GM18909 (cell line): ENCODE data around the gene MACROD2.
A peak's percentile ranks its signal among the peaks of the same experiment; 100 is the strongest.
"Not testable (repeated sequence)": the region's sequence is repeated elsewhere in the genome, so short reads cannot be mapped to it uniquely, and the experiment has no call there.

Source experiments
- ATAC-seq: cut with Tn5 transposase; IDR thresholded peaks from one replicate; pipeline ENCODE4 v1.9.1; 2021; ENCODE audit warnings: mild to moderate bottlenecking; ENCODE audit not compliant: unreplicated experiment, poor library complexity

The MACROD2 gene

GRCh38 chr20:14178528-14178927 lies 183.2 kb downstream of the MACROD2 start:
- no peak for ATAC-seq

GRCh38 chr20:14178952-14179351 lies 183.6 kb downstream of the MACROD2 start:
- no peak for ATAC-seq

- no peak for ATAC-seq
These were observed 194.6 kb downstream of the MACROD2 start for GRCh38 chr20:14189794-14190402.

GRCh38 chr20:14191559-14191958 lies 196.2 kb downstream of the MACROD2 start:
- ATAC-seq, result no peak

GRCh38 chr20:14193443-14193842 lies 198.1 kb downstream of the MACROD2 start:
- ATAC-seq, result no peak

GRCh38 chr20:14193885-14194284 lies 198.6 kb downstream of the MACROD2 start:
- no peak for ATAC-seq

GRCh38 chr20:14197097-14197496 lies 201.8 kb downstream of the MACROD2 start:
- ATAC-seq, result no peak

DNA sequence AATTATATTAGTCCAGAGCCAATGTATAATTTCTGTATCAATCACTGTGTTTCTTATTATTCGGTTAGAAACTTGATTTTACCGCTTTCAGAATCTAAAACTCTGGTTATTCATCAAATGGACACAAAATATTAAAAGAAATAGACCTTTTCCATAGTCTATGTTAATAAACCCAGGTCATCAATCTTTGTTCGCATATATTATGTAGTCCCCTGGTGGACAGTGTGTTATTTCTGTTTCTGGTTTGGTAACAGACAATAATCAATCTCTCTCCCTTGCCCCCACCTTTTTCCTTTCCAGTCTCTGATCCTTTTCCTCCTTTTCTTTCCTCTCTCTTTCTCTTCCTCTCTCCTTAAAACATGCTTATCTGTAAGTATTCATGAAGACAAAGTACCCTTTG lies 203.1 kb downstream of the MACROD2 start:
- no peak for ATAC-seq

- no peak for ATAC-seq
These were observed 203.8 kb downstream of the MACROD2 start for GRCh38 chr20:14199111-14199510.

DNA sequence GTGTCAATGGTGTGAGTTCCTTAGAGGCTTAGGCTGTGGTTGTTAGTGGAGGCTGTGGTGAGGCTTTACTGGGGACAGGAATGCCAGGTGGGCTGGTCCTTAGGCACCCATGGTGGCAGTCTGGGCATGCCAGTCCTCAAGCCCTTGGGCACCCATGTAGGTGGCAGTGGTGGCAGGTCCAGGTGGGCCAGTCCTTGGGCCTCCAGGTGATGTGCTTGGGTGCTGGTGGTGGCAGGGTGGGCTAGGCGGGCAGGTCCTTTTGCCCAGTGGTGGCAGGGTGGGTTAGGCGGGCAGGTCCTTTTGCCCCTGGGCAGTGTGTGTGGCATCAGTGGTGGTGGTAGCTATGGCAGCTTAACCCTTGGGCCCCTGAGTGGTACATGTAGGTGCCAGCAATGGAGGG lies 208.3 kb downstream of the MACROD2 start:
- ATAC-seq, result no peak

GRCh38 chr20:14207591-14207990 lies 212.3 kb downstream of the MACROD2 start:
- no peak for ATAC-seq

DNA sequence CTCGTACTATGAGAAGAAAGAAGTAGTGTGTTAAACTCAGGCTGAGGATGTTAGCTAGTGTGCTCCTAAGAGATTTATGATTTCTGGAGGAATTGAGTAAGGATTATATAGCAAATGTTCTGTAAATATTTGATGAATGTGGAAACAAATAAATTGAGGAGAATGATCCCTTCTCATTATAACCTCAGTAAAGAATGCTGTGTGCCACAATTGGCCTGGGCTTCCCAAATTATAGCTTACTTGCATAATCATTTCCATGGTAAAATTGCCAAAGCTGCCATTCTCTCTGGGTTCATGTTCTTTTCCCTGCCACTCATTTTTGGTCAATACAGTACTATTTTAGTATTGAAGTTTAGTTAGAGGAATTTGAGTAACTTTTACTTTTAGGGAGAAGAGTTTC lies 213.6 kb downstream of the MACROD2 start:
- no peak for ATAC-seq

- no peak for ATAC-seq
These were observed 214.8 kb downstream of the MACROD2 start for GRCh38 chr20:14210146-14210545.

GRCh38 chr20:14214046-14214445 lies 218.7 kb downstream of the MACROD2 start:
- ATAC-seq, result no peak

- not testable (repeated sequence) for ATAC-seq
These were observed 220.6 kb downstream of the MACROD2 start for GRCh38 chr20:14215880-14216279.

- ATAC-seq, result no peak
These were observed 224.6 kb downstream of the MACROD2 start for GRCh38 chr20:14219801-14220461.

DNA sequence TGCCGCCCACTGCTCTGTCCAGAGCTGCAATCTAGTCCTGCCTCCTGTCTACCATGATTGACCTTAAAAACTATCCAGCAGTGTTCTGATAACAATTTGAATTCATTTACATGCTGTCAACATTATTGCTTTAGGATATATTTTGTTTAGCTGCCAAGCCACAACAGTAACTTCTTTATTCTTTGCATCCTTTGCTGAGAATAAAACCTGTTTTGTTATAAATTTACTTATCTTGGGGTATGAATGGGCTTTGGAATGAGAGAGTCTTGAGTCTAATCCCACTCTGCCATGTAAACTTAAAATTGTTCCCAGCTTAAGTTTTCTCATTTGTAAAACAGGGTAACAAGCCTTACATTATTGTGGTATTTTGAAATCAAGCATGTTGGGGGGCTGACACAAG lies 225.7 kb downstream of the MACROD2 start:
- ATAC-seq, result no peak

GRCh38 chr20:14223806-14224205 lies 228.5 kb downstream of the MACROD2 start:
- ATAC-seq, result no peak

DNA sequence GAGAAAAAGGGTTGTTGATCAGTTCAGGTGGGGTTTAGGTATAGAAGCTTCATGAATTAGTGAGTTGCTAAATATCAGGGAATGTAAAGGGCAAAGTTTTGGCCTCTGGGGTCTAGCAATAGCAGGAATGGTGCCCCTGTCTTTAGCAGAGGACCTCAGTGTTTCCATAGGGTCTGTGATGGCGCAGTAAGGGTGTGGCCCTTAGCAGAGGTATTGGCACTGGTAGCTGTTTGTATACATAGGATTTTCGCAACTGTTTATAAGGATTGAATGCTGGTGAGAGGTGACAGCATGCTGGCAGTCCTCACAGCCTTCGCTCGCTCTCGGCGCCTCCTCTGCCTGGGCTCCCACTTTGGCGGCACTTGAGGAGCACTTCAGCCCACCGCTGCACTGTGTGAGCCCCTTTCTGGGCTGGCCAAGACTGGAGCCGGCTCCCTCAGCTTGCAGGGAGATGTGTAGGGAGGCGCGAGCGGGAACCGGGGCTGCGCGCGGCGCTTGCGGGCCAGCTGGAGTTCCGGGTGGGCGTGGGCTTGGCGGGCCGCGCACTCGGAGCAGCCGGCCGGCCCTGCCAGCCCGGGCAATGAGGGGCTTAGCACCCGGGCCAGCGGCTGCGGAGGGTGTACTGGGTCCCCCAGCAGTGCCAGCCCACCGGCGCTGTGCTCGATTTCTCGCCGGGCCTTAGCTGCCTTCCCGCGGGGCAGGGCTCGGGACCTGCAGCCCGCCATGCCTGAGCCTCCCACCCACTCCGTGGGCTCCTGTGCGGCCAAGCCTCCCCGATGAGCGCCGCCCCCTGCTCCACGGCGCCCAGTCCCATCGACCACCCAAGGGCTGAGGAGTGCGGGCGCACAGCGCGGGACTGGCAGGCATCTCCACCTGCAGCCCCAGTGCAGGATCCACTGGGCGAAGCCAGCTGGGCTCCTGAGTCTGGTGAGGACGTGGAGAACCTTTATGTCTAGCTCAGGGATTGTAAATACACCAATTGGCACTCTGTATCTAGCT lies 231.0 kb downstream of the MACROD2 start:
- ATAC-seq, result not testable (repeated sequence)

DNA sequence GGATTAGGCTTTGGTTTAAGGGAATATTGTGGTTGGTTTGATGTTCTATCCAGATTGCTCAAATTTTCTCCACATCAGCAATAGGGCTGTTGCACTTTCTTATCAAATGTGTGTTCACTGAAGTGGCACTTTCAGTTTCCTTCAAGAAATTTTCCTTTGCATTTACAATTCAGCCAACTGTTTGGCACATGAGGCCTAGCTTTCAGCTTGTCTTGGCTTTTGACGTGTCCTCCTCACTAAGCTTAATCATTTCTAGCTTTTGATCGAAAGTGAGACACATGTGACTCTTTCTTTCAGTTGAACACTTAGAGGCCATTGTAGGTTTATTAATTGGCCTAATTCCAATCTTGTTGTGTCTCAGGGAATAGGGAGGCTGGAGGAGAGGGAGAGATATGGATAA lies 237.3 kb downstream of the MACROD2 start:
- ATAC-seq, result peak; percentile 85

DNA sequence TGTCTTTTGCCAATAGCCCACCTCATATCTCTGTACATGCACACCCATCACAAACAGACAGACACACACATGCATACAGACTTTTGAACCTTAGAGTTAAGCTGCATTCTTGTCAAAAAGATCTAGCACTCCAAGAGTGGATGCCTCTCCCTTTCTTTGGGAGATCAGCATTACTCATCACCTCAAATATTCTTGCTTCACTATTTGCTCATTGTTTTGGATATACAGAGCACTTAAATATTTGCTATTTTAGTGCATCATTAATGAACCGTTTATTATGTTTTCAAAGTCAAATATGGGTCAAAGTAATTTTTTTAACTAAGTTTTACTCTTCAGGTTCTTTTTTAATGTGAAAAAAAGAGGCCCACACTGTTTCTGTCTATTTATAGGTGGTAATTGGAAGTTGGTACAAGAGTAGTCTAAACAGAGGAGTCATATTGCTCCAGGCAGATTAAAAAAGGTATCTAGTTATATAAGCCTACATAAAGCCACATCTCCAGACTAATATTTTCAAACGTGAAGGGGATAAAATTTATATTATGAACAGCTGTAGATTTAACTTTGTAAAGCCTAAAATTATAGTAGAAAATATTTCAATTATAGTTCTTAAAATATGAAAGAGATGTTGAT lies 239.5 kb downstream of the MACROD2 start:
- no peak for ATAC-seq
